ENCODE data around the gene CA6.

- TF ChIP-seq CTCF (IDR thresholded peaks at IDR 0.05; ENCODE audit: borderline replicate concordance, extremely low read depth, low read length, poor library complexity, severe bottlenecking), result no peak
- no peak for TF ChIP-seq EZH2 (IDR thresholded peaks at IDR 0.05; ENCODE audit: borderline replicate concordance, low read depth, low read length, severe bottlenecking)
These were observed 20.3 kb upstream of the CA6 start for GRCh38 chr1:8925406-8925805.

Measured in DND-41 (cell line).